NT2/D1 (cell line): ENCODE measurements around the gene FAM118B.

Experiments
- DNase-seq: peaks from one replicate; pipeline ENCODE4 v3.0.0-alpha.2; 2011; ENCODE audit warnings: low read depth, low spot score
- H3K27me3 ChIP-seq: 2 replicates; pipeline ENCODE4 v1.6.0; 2011; ENCODE audit warnings: mild to moderate bottlenecking; ENCODE audit not compliant: insufficient read length, insufficient read depth
- H3K36me3 ChIP-seq: 2 replicates; pipeline ENCODE4 v1.6.1; 2011; ENCODE audit warnings: mild to moderate bottlenecking, low read length, mixed read lengths; ENCODE audit not compliant: insufficient read depth, insufficient read length
- H3K4me1 ChIP-seq: 2 replicates; pipeline ENCODE4 v1.5.1; 2011; ENCODE audit not compliant: insufficient read depth, insufficient read length
- H3K4me3 ChIP-seq: 2 replicates; pipeline ENCODE4 v1.5.1; 2011; ENCODE audit warnings: low read depth; ENCODE audit not compliant: insufficient read length
- H3K9ac ChIP-seq: 2 replicates; pipeline ENCODE4 v1.6.0; 2011; ENCODE audit warnings: low read depth; ENCODE audit not compliant: insufficient read length
- H3K9me3 ChIP-seq: 2 replicates; pipeline ENCODE4 v1.5.1; 2011; ENCODE audit warnings: mild to moderate bottlenecking, low read length; ENCODE audit not compliant: insufficient read depth
- SUZ12 ChIP-seq: IDR thresholded peaks from 2 replicates; pipeline ENCODE4 v1.6.1; 2011; ENCODE audit not compliant: insufficient read length, insufficient read depth; ENCODE audit errors: extremely low read depth
- YY1 ChIP-seq: IDR thresholded peaks from 2 replicates; pipeline ENCODE4 v1.6.1; 2011; ENCODE audit not compliant: insufficient read length, insufficient read depth
- ZNF274 ChIP-seq: IDR thresholded peaks from 2 replicates; pipeline ENCODE4 v1.6.1; 2011; ENCODE audit warnings: mild to moderate bottlenecking, low read depth, low read length

The FAM118B gene

DNA sequence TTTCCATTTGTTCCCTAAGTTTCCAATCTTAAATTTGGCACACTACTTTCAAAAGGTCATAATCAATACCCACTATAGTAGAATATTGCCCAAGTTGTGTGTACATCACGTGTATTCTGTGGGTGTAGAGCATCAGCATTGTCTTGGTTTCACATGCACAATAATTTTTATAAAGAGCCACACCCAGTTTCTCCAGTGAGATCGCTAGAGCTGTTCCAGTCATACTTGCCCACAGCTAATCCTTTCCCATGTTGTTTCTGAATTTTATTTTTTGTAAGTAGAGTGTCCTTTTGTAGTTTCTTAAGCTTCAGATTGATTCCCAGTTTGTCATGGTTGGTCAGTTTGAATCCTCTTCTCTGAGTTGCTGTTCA is 13.7 kb downstream of the FAM118B start:
- no peaks in the 10 kb centered on the region for H3K4me1 ChIP-seq
- peaks cover 9% of the 10 kb centered on the region for H3K9me3 ChIP-seq
- DNase-seq: no peak
- no peak overlapping the region for H3K4me3 ChIP-seq
- no peak for TF ChIP-seq ZNF274
- TF ChIP-seq YY1: no peak
- TF ChIP-seq SUZ12: no peak
- no peak overlapping the region for H3K9ac ChIP-seq
- peaks cover 2% of the 10 kb centered on the region for H3K36me3 ChIP-seq
- H3K27me3 ChIP-seq: no peaks in the 10 kb centered on the region

GRCh38 chr11:126226334-126227084 is 14.9 kb downstream of the FAM118B start:
- no peak for TF ChIP-seq YY1
- TF ChIP-seq SUZ12: no peak
- TF ChIP-seq ZNF274: no peak
- Histone ChIP-seq H3K4me3 (no peak overlapping the region), H3K9me3 (peaks cover 9% of the 10 kb centered on the region), H3K27me3 (no peaks in the 10 kb centered on the region), H3K9ac (no peak overlapping the region), H3K36me3 (peaks cover 5% of the 10 kb centered on the region), H3K4me1 (no peaks in the 10 kb centered on the region)
- DNase-seq: no peak

DNA sequence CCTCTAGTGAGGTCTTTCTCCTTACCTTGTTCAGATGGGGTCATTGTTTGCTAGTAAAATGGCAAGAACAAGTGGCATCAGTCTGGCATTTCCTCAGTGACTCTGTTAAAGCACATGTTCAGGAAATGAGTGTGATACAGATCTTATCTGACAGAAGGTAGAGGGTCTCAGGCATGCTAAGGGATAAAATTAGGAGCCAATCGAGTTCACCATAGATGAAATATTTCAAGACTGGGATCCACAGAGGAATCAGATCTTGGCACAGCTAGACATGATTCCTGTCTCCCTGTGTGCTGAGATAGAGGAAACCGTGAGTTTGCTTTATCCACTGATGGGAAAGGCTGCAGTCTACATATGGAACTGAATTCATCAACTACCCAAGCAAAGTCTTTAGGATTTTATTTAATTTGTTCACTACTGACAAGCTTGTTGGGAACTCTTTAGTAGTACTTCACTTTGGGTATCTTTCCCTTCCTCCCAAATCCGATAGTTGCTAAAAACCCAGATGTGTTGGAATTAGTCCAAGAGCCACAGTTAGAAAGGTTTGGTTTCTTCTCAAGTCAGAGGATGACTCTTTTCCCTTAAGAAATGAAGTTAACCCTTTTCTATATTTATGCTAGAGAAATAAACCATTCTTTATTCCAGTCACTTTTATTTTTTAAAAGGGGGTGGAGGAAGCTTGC is 18.4 kb downstream of the FAM118B start:
- DNase-seq: no peak
- H3K4me3 ChIP-seq: no peak overlapping the region
- H3K4me1 ChIP-seq: no peaks in the 10 kb centered on the region
- H3K9ac ChIP-seq: no peak overlapping the region
- H3K9me3 ChIP-seq: peaks cover 5% of the 10 kb centered on the region
- no peaks in the 10 kb centered on the region for H3K27me3 ChIP-seq
- H3K36me3 ChIP-seq: peaks cover 8% of the 10 kb centered on the region
- no peak for TF ChIP-seq YY1

- Histone ChIP-seq H3K4me1 (no peaks in the 10 kb centered on the region), H3K9me3 (no peaks in the 10 kb centered on the region), H3K36me3 (peaks cover 8% of the 10 kb centered on the region), H3K9ac (no peak overlapping the region), H3K4me3 (no peak overlapping the region), H3K27me3 (no peaks in the 10 kb centered on the region)
- no peak for DNase-seq
- TF ChIP-seq SUZ12: no peak
- no peak for TF ChIP-seq YY1
- TF ChIP-seq ZNF274: no peak
These were observed 20.3 kb downstream of the FAM118B start for GRCh38 chr11:126231725-126232459.

DNA sequence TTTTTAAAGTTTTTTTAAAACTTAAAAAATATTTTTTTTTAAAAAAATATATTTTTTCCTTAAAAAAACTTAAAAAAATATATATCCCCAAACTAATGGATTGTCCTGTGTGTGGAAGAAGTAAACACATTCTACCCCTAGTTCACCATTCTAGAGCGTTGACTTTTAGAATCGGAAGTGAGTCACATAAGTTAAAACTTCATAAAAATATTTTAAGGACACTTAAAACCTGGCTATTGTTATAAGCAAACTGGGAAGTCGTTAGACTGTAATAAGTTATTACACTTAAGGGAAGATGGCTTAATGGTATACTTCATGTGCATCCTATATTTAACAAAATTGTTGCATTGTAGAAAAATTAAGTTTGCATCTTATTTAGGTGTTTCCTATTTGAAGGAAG is 21.1 kb downstream of the FAM118B start:
- DNase-seq: no peak
- no peaks in the 10 kb centered on the region for H3K4me1 ChIP-seq
- H3K4me3 ChIP-seq: no peak overlapping the region
- no peaks in the 10 kb centered on the region for H3K27me3 ChIP-seq
- no peaks in the 10 kb centered on the region for H3K9me3 ChIP-seq
- peaks cover 8% of the 10 kb centered on the region for H3K36me3 ChIP-seq
- TF ChIP-seq ZNF274: no peak
- no peak for TF ChIP-seq YY1
- TF ChIP-seq SUZ12: no peak
- H3K9ac ChIP-seq: no peak overlapping the region

DNA sequence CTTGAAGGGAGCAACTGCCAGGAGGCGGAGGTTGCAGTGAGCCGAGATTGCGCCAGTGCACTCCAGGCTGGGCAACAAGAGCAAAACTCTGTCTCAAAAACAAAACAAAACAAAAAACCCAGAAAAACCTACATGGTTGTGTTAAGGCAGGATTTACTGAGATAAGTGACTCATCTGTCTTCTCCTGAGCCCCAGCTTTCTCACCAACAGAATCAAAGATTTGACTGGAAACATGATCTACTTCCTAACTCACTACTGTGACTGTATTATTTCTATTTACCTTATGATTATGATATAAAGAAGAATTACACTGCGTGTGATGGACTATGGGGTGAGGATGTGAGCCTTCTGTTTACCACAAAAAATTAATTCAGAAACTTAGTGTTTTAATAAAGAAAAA is 21.8 kb downstream of the FAM118B start:
- TF ChIP-seq SUZ12 (no peak), YY1 (no peak), ZNF274 (no peak)
- H3K9ac ChIP-seq: no peak overlapping the region

DNA sequence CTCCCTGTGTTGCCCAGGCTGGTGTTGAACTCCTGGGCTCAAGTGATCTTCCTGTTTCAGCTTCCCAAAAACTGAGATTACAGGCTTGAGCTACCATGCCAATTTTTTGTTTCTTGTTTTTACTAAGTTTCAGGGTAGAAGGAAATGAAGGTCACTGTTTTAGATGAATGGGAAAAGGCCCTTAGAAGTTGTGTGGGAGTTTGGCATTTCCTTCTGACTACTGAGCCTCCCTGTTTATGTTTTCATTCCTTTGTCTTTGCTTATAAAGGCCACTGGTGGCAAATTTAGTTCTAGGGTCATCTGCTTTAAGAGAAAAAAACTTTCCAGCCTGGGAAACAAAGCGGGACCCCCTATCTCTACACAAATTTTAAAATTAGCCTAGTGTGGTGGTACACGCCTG is 35.1 kb downstream of the FAM118B start:
- Histone ChIP-seq H3K4me1 (no peaks in the 10 kb centered on the region), H3K27me3 (no peaks in the 10 kb centered on the region), H3K9ac (no peak overlapping the region), H3K4me3 (no peak overlapping the region), H3K9me3 (no peaks in the 10 kb centered on the region), H3K36me3 (peaks cover 50% of the 10 kb centered on the region)
- DNase-seq: no peak
- TF ChIP-seq YY1: no peak
- no peak for TF ChIP-seq SUZ12
- TF ChIP-seq ZNF274: no peak

More for the DNA sequence above, 21.8 kb downstream of the FAM118B start:
- no peak overlapping the region for H3K4me3 ChIP-seq
- H3K4me1 ChIP-seq: no peaks in the 10 kb centered on the region
- peaks cover 10% of the 10 kb centered on the region for H3K36me3 ChIP-seq
- H3K9me3 ChIP-seq: no peaks in the 10 kb centered on the region
- DNase-seq: no peak
- no peaks in the 10 kb centered on the region for H3K27me3 ChIP-seq
